Measurements from ENCODE around the gene MPG.
"Not testable (repeated sequence)": the region's sequence is repeated elsewhere in the genome, so short reads cannot be mapped to it uniquely, and the experiment has no call there.

Gene MPG

GRCh38 chr16:43294-43693 lies 34.7 kb upstream of the MPG start:
- no peak for TF ChIP-seq CTCF (IDR thresholded peaks at IDR 0.05; ENCODE audit: borderline replicate concordance, insufficient read depth, low read depth, low read length)
- H3K4me3 ChIP-seq (ENCODE audit: low read depth, low read length): no peak overlapping the region

- no peak overlapping the region for H3K4me3 ChIP-seq (ENCODE audit: low read depth, low read length)
- no peak for TF ChIP-seq CTCF (IDR thresholded peaks at IDR 0.05; ENCODE audit: borderline replicate concordance, insufficient read depth, low read depth, low read length)
Observed at GRCh38 chr16:44655-45054, 33.4 kb upstream of the MPG start.

GRCh38 chr16:45454-45853 lies 32.6 kb upstream of the MPG start:
- no peak for TF ChIP-seq CTCF (IDR thresholded peaks at IDR 0.05; ENCODE audit: borderline replicate concordance, insufficient read depth, low read depth, low read length)
- H3K4me3 ChIP-seq (ENCODE audit: low read depth, low read length): no peak overlapping the region

- not testable (repeated sequence) for H3K4me3 ChIP-seq (ENCODE audit: low read depth, low read length)
Observed at GRCh38 chr16:46510-46909, 31.5 kb upstream of the MPG start.

GRCh38 chr16:47234-47633 lies 30.8 kb upstream of the MPG start:
- H3K4me3 ChIP-seq (ENCODE audit: low read depth, low read length): no peak overlapping the region
- no peak for TF ChIP-seq CTCF (IDR thresholded peaks at IDR 0.05; ENCODE audit: borderline replicate concordance, insufficient read depth, low read depth, low read length)

- no peak overlapping the region for H3K4me3 ChIP-seq (ENCODE audit: low read depth, low read length)
- TF ChIP-seq CTCF (IDR thresholded peaks at IDR 0.05; ENCODE audit: borderline replicate concordance, insufficient read depth, low read depth, low read length): no peak
Observed at GRCh38 chr16:50769-51591, 27.0 kb upstream of the MPG start.

GRCh38 chr16:53346-54236 lies 24.4 kb upstream of the MPG start, which contains the start of the genes POLR3K and SNRNP25:
Gene POLR3K, minus strand, starts transcription at chr16:53608. Its CDS starts 22 bp downstream, at chr16:53586.
Gene SNRNP25, plus strand, starts transcription at chr16:53828. Its CDS starts 189 bp downstream, at chr16:54017.
- H3K4me3 ChIP-seq (ENCODE audit: low read depth, low read length): peak within 1 kb of the TSS; percentile 80
- TF ChIP-seq CTCF (IDR thresholded peaks at IDR 0.05; ENCODE audit: borderline replicate concordance, insufficient read depth, low read depth, low read length): no peak
